Head of caudate nucleus (tissue), 42 donors: ENCODE data around the gene POU6F2.
"Not testable (repeated sequence)": the region's sequence is repeated elsewhere in the genome, so short reads cannot be mapped to it uniquely, and the experiment has no call there.

Source experiments
- DNase-seq, 42 donors: peaks; one replicate each; pipeline versions ENCODE4 v3.0.0 to v3.0.0-alpha.2; 2020 to 2021; ENCODE audit warnings: mixed read lengths in 7 of 42
- intact Hi-C: fragments of 100-400 bp; cut with DNase I; formaldehyde crosslinking; loops from one replicate; pipeline ENCODE4 v1.15.0; 2022

Gene POU6F2

GRCh38 chr7:39161903-39162302 lies 184.2 kb downstream of the POU6F2 start:
- DNase-seq = no peak
- intact Hi-C loops = no loop called here

- intact Hi-C loops = no loop called here
- DNase-seq = no peak
These were observed 187.2 kb downstream of the POU6F2 start for GRCh38 chr7:39164887-39165286.

- no peak for DNase-seq
- intact Hi-C loops = no loop called here
These were observed 190.8 kb downstream of the POU6F2 start for GRCh38 chr7:39168403-39169098.

GRCh38 chr7:39172137-39172536 lies 194.4 kb downstream of the POU6F2 start:
- DNase-seq = no peak
- intact Hi-C loops = no loop called here

- no peak for DNase-seq
These were observed 203.7 kb downstream of the POU6F2 start for GRCh38 chr7:39181398-39181797.

GRCh38 chr7:39183796-39184195 lies 206.1 kb downstream of the POU6F2 start:
- intact Hi-C loops = no loop called here
- DNase-seq = no peak

More at GRCh38 chr7:39181398-39181797, 203.7 kb downstream of the POU6F2 start:
- intact Hi-C loops = no loop called here

GRCh38 chr7:39184391-39184790 lies 206.7 kb downstream of the POU6F2 start:
- intact Hi-C loops = no loop called here
- DNase-seq = no peak

GRCh38 chr7:39186131-39186530 lies 208.4 kb downstream of the POU6F2 start:
- DNase-seq = no peak
- intact Hi-C loops = no loop called here

- intact Hi-C loops = no loop called here
- no peak for DNase-seq
These were observed 209.0 kb downstream of the POU6F2 start for GRCh38 chr7:39186671-39187070.

GRCh38 chr7:39187130-39187529 lies 209.4 kb downstream of the POU6F2 start:
- no peak for DNase-seq
- intact Hi-C loops = no loop called here

- intact Hi-C loops = no loop called here
These were observed 214.8 kb downstream of the POU6F2 start for GRCh38 chr7:39192476-39192875.

GRCh38 chr7:39194388-39194787 lies 216.7 kb downstream of the POU6F2 start:
- DNase-seq, intact Hi-C loops: not testable (repeated sequence)

More at GRCh38 chr7:39192476-39192875, 214.8 kb downstream of the POU6F2 start:
- DNase-seq = no peak

- DNase-seq = no peak
These were observed 218.3 kb downstream of the POU6F2 start for GRCh38 chr7:39195967-39196366.

GRCh38 chr7:39197831-39198230 lies 220.1 kb downstream of the POU6F2 start:
- DNase-seq = no peak
- intact Hi-C loops = no loop called here

More at GRCh38 chr7:39195967-39196366, 218.3 kb downstream of the POU6F2 start:
- intact Hi-C loops = no loop called here

GRCh38 chr7:39198556-39198955 lies 220.8 kb downstream of the POU6F2 start:
- intact Hi-C loops = no loop called here

GRCh38 chr7:39199006-39199405 lies 221.3 kb downstream of the POU6F2 start:
- intact Hi-C loops = no loop called here
- no peak for DNase-seq

More at GRCh38 chr7:39198556-39198955, 220.8 kb downstream of the POU6F2 start:
- DNase-seq = no peak

GRCh38 chr7:39199951-39200350 lies 222.2 kb downstream of the POU6F2 start:
- intact Hi-C loops = no loop called here
- DNase-seq = no peak

- intact Hi-C loops = no loop called here
- no peak for DNase-seq
These were observed 224.3 kb downstream of the POU6F2 start for GRCh38 chr7:39202041-39202440.

- intact Hi-C loops = no loop called here
- no peak for DNase-seq
These were observed 232.7 kb downstream of the POU6F2 start for GRCh38 chr7:39210362-39210761.

- intact Hi-C loops = no loop called here
- DNase-seq = no peak
These were observed 233.9 kb downstream of the POU6F2 start for GRCh38 chr7:39211581-39211980.

- intact Hi-C loops = no loop called here
- no peak for DNase-seq
These were observed 235.2 kb downstream of the POU6F2 start for GRCh38 chr7:39212876-39213275.
